ENCODE measurements around the gene ZNF69.
"Not testable (repeated sequence)": the region's sequence is repeated elsewhere in the genome, so short reads cannot be mapped to it uniquely, and the experiment has no call there.

ZNF69 gene

DNA sequence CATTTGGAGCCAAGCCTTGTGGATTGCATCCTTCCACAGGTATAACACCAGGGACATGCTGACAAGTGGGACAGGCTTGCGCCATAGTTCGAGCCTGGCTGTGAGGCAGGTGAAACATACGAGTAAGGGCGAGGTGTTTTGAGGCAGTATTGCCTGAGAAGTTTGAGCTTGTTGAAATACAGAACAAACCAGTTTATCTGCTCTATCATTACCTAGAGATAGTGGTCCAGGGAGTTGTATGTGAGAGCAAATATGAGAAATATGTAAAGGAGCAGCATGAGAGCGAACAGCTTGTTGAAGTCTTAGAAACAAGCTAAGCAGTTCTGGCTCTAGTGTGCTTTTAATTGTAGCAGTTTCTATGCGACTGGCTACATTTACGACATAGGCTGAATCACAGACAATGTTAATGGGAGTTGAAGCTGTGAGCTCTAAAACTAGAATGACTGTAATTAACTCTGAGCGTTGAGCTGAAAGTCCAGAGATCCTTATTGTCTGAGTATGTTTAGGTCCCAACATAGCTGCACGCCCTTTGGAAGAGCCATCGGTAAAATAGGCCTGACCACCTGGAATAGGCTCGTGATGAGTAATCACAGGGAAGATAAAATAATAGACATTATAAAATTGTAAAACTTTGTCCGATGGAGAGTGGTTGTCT is 30.9 kb upstream of the ZNF69 start:
- DNase-seq (ENCODE audit: low read depth): no peak
- no peak overlapping the region for H3K4me3 ChIP-seq (ENCODE audit: low read depth, low read length)
- TF ChIP-seq, protein P1, sequence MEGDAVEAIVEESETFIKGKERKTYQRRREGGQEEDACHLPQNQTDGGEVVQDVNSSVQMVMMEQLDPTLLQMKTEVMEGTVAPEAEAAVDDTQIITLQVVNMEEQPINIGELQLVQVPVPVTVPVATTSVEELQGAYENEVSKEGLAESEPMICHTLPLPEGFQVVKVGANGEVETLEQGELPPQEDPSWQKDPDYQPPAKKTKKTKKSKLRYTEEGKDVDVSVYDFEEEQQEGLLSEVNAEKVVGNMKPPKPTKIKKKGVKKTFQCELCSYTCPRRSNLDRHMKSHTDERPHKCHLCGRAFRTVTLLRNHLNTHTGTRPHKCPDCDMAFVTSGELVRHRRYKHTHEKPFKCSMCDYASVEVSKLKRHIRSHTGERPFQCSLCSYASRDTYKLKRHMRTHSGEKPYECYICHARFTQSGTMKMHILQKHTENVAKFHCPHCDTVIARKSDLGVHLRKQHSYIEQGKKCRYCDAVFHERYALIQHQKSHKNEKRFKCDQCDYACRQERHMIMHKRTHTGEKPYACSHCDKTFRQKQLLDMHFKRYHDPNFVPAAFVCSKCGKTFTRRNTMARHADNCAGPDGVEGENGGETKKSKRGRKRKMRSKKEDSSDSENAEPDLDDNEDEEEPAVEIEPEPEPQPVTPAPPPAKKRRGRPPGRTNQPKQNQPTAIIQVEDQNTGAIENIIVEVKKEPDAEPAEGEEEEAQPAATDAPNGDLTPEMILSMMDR (IDR thresholded peaks at IDR 0.05; ENCODE audit: control insufficient read depth, extremely low read depth, insufficient read depth): no peak

DNA sequence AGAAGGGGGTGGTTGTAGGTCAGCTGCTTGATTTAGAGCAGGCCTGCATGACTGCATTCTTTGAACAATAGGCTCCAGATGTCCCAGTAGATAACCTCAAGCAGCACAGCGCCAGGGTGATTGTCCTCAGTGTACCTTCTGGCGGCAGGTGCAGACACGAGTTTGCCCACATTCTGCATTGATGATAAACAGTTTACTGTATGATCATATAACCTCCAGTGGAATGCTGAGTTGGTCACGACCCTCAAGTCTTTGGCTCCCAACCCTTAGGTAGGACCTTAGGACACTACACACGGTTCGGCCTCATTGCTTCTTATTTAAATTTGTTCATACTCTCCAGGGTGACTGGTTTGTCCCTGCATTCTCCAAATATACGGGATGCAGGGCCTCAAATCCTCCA is 26.9 kb upstream of the ZNF69 start:
- no peak for DNase-seq (ENCODE audit: low read depth)
- TF ChIP-seq, protein P1 (IDR thresholded peaks at IDR 0.05; ENCODE audit: control insufficient read depth, extremely low read depth, insufficient read depth): no peak
- no peak overlapping the region for H3K4me3 ChIP-seq (ENCODE audit: low read depth, low read length)

GRCh38 chr19:11861301-11861700 is 26.3 kb upstream of the ZNF69 start:
- TF ChIP-seq, protein P1 (IDR thresholded peaks at IDR 0.05; ENCODE audit: control insufficient read depth, extremely low read depth, insufficient read depth): no peak
- no peak for DNase-seq (ENCODE audit: low read depth)
- H3K4me3 ChIP-seq (ENCODE audit: low read depth, low read length): no peak overlapping the region

GRCh38 chr19:11867766-11868165 is 19.8 kb upstream of the ZNF69 start:
- not testable (repeated sequence) for H3K4me3 ChIP-seq (ENCODE audit: low read depth, low read length); DNase-seq (ENCODE audit: low read depth)

- no peak for DNase-seq (ENCODE audit: low read depth)
- no peak overlapping the region for H3K4me3 ChIP-seq (ENCODE audit: low read depth, low read length)
- TF ChIP-seq, protein P1 (IDR thresholded peaks at IDR 0.05; ENCODE audit: control insufficient read depth, extremely low read depth, insufficient read depth): no peak
Observed at GRCh38 chr19:11868188-11868587, 19.4 kb upstream of the ZNF69 start.

- no peak overlapping the region for H3K4me3 ChIP-seq (ENCODE audit: low read depth, low read length)
- TF ChIP-seq, protein P1 (IDR thresholded peaks at IDR 0.05; ENCODE audit: control insufficient read depth, extremely low read depth, insufficient read depth): no peak
- no peak for DNase-seq (ENCODE audit: low read depth)
Observed at GRCh38 chr19:11872624-11873023, 15.0 kb upstream of the ZNF69 start.

GRCh38 chr19:11873762-11874161 is 13.8 kb upstream of the ZNF69 start:
- no peak overlapping the region for H3K4me3 ChIP-seq (ENCODE audit: low read depth, low read length)
- TF ChIP-seq, protein P1 (IDR thresholded peaks at IDR 0.05; ENCODE audit: control insufficient read depth, extremely low read depth, insufficient read depth): no peak
- no peak for DNase-seq (ENCODE audit: low read depth)

DNA sequence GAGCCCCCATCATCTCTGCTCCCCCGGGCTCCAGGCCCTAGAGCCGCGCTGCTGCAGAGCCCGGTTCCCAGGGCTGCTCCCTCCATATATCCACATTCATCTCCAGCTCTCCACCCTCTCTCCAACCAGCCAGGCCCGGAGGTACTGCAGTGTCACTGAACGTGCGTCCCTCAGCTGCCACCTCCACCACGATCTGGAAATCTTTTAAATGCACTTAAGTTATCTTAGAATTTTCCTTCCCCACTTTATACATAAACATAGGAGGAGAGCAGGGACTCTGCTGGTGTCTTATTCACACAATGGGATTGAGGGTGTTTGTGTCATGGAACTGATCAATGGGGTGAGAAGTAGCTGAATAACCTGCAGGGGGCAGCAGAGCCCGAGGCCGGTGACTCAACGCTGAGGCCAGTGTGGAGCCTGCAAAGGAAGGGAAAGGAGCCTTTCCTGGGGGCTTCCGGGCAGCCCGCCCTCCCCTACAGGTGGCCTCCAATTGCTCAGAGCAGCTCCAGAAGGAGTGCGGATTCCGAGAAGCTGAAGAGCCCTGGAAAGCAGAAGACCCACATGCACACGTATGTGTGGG is 7.8 kb upstream of the ZNF69 start:
- not testable (repeated sequence) for H3K4me3 ChIP-seq (ENCODE audit: low read depth, low read length); DNase-seq (ENCODE audit: low read depth)

Data from LNCaP clone FGC (cell line).